ENCODE data around the gene CCDC157. TPM values are rescaled to one million over a fixed set of nuclear protein-coding genes. Genes with fewer than 3 reads are reported as not detected.

The CCDC157 gene
- total RNA-seq, 2 donors from 2014 or later = 3.1 to 10.5 TPM

GRCh38 chr22:30348404-30348803 is 8.4 kb upstream of the CCDC157 start:
- TF ChIP-seq CTCF (IDR thresholded peaks at IDR 0.05) (no peak), POLR2A (IDR thresholded peaks at IDR 0.05) (no peak)
- H3K4me3 ChIP-seq = no peak overlapping the region

GRCh38 chr22:30348809-30349208 is 8.0 kb upstream of the CCDC157 start:
- intact Hi-C loops (cut with DNase I) = no loop called here

More at GRCh38 chr22:30348404-30348803, 8.4 kb upstream of the CCDC157 start:
- intact Hi-C loops (cut with DNase I) = no loop called here
- ATAC-seq = no peak
- H3K9me3 ChIP-seq = no peaks in the 10 kb centered on the region
- WGBS, 2 donors = 84 to 92% methylated on average over 4 of the region's 4 CpGs
- H3K27ac ChIP-seq = no peak overlapping the region
- no peak for DNase-seq
- H3K36me3 ChIP-seq (replicated peaks in 1 of 2; ENCODE audit: insufficient read depth in 1 of 2, low read depth in 2 of 2) = peaks cover 19 to 47% of the 10 kb centered on the region in 2 donors
- H3K27me3 ChIP-seq = no peaks in the 10 kb centered on the region
- H3K4me1 ChIP-seq = peaks cover 4% of the 10 kb centered on the region

GRCh38 chr22:30351226-30351625 is 5.6 kb upstream of the CCDC157 start:
- H3K4me1 ChIP-seq = peaks cover 31% of the 10 kb centered on the region
- no peak for TF ChIP-seq CTCF (IDR thresholded peaks at IDR 0.05)
- intact Hi-C loops (cut with DNase I) = no loop called here
- no peaks in the 10 kb centered on the region for H3K9me3 ChIP-seq
- 91 to 99% methylated on average over 3 of the region's 3 CpGs for WGBS, 2 donors
- H3K27me3 ChIP-seq = no peaks in the 10 kb centered on the region
- H3K27ac ChIP-seq = no peak overlapping the region
- ATAC-seq = no peak
- H3K4me3 ChIP-seq = no peak overlapping the region
- no peak for DNase-seq
- peaks cover 0 to 20% of the 10 kb centered on the region in 2 donors for H3K36me3 ChIP-seq (replicated peaks in 1 of 2; ENCODE audit: insufficient read depth in 1 of 2, low read depth in 2 of 2)

More at GRCh38 chr22:30348809-30349208, 8.0 kb upstream of the CCDC157 start:
- no peak for TF ChIP-seq CTCF (IDR thresholded peaks at IDR 0.05)
- no peak for TF ChIP-seq POLR2A (IDR thresholded peaks at IDR 0.05)
- Histone ChIP-seq H3K4me3 (no peak overlapping the region), H3K9me3 (no peaks in the 10 kb centered on the region), H3K27me3 (no peaks in the 10 kb centered on the region), H3K27ac (no peak overlapping the region), H3K4me1 (peaks cover 8% of the 10 kb centered on the region), H3K36me3 (replicated peaks in 1 of 2; ENCODE audit: insufficient read depth in 1 of 2, low read depth in 2 of 2) (peaks cover 18 to 43% of the 10 kb centered on the region in 2 donors)
- no peak for DNase-seq
- WGBS, 2 donors = 89 to 90% methylated on average over 4 of the region's 4 CpGs
- no peak for ATAC-seq

GRCh38 chr22:30354644-30355043 is 2.2 kb upstream of the CCDC157 start:
- intact Hi-C loops (cut with DNase I) = no loop called here
- 25 to 30% methylated on average over 5 of the region's 5 CpGs for WGBS, 2 donors
- no peaks in the 10 kb centered on the region for H3K9me3 ChIP-seq
- ATAC-seq = no peak
- no peaks in the 10 kb centered on the region for H3K27me3 ChIP-seq
- H3K36me3 ChIP-seq (replicated peaks in 1 of 2; ENCODE audit: insufficient read depth in 1 of 2, low read depth in 2 of 2) = peaks cover 0 to 20% of the 10 kb centered on the region in 2 donors
- peaks cover 42% of the 10 kb centered on the region for H3K4me1 ChIP-seq
- H3K4me3 ChIP-seq = no peak overlapping the region
- H3K27ac ChIP-seq = no peak overlapping the region
- no peak for DNase-seq
- TF ChIP-seq POLR2A (IDR thresholded peaks at IDR 0.05) = no peak
- no peak for TF ChIP-seq CTCF (IDR thresholded peaks at IDR 0.05)

GRCh38 chr22:30357236-30357570 is 396 bp downstream of the CCDC157 start:
- Histone ChIP-seq H3K27me3 (no peaks in the 10 kb centered on the region), H3K9me3 (no peaks in the 10 kb centered on the region), H3K27ac (peak overlapping the region in 3 of 4 donors; percentile 97 to 99 (median 98)), H3K36me3 (replicated peaks in 1 of 2; ENCODE audit: insufficient read depth in 1 of 2, low read depth in 2 of 2) (peaks cover 0 to 5% of the 10 kb centered on the region in 2 donors), H3K4me1 (peaks cover 42% of the 10 kb centered on the region), H3K4me3 (peak overlapping the region; percentile 75 to 77)
- ATAC-seq (no peak), DNase-seq (no peak)
- intact Hi-C loops (cut with DNase I) = no loop called here
- TF ChIP-seq POLR2A (IDR thresholded peaks at IDR 0.05) = no peak
- no peak for TF ChIP-seq CTCF (IDR thresholded peaks at IDR 0.05)
- whole genome bisulfite sequencing, 2 donors = 1 to 3% methylated on average over 9 of the region's 9 CpGs
